HG03196 (cell line): ENCODE results near the gene UBE2S.

Experiments
- ATAC-seq: cut with Tn5 transposase; IDR thresholded peaks from one replicate; pipeline ENCODE4 v1.9.1; 2021; ENCODE audit not compliant: unreplicated experiment

The UBE2S gene

DNA sequence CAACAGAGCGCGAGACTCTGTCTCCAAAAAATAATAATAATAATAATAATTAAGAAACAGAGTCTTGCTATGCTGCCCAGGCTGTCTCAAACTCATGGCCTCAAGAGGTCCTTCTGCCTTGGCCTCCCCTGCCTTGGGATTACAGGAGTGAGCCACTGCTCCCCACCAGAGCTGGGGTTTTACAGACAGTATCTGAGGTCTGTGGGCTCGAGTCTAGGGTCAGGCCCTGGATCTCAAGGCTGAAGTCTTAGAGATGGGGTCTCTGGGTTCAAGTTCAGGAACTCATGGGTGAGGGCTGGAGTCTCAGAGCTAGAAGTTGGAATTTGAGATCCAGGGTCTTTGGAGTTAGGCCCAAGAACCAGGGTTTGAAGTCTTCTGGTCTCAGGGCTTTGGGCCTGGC is 40.8 kb downstream of the UBE2S start:
- ATAC-seq, result no peak

DNA sequence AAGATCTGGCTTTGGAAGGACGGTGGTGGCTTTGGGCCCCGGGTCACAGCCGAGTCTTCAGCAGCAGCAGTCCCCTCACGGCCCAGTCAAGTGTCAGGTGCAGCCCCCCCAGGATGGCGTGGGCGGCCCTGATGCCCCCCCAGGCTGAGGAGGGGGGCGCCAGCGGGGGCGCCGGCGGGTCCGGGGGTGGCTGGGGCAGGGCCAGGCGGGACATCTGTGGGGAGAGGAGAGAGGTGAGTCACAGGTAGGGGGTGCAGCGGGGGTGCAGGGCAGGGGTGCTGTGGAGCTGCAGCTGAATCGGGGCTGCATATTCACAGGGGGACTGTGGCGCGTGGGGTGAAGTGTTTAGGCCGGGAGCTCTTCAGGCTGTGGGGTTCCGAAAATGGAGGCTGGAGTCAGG is 41.6 kb downstream of the UBE2S start:
- ATAC-seq, result no peak

- ATAC-seq, result no peak
These were observed 42.3 kb downstream of the UBE2S start for GRCh38 chr19:55365245-55365644.

DNA sequence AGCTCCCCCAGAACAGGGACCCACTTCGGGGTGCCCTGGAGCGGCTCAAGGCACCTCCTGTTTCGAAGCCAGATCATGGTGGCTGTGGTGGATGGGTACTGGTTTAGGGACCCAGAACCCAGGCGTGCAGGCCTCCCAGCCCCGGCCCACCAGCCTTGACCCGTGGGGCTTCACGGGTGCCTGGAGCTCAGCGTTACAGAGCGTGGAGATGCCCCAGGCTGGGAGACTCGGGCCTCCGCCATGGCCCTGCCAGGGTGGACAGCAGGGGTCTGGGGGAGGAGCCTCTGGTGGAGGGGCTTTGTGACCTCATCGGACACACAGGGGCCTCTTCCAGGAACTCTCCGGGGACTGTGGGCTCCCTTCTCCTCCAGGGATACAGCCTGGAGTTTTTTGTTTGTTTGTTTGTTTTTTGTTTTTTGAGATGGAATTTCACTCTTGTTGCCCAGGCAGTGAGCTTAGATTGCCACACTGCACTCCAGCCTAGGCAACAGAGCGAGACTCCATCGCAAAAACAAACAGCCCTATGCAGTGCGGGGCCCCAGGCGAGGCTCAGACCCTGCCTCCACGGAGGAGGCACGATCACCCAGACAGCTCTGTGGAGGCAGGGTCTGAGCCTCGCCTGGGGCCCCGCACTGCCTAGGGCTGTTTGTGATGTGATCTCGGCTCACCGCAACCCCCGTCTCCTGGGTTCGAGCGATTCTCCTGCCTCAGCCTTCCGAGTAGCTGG is 44.4 kb downstream of the UBE2S start, which contains the start of gene GARIN5B:
Gene GARIN5B, minus strand, starts transcription at position 271 of the 727 bp plus-strand sequence. Its CDS starts 194 bp downstream, at position 77.
- ATAC-seq, result no peak

GRCh38 chr19:55362174-55362989 is 45.2 kb downstream of the UBE2S start:
- no peak for ATAC-seq

DNA sequence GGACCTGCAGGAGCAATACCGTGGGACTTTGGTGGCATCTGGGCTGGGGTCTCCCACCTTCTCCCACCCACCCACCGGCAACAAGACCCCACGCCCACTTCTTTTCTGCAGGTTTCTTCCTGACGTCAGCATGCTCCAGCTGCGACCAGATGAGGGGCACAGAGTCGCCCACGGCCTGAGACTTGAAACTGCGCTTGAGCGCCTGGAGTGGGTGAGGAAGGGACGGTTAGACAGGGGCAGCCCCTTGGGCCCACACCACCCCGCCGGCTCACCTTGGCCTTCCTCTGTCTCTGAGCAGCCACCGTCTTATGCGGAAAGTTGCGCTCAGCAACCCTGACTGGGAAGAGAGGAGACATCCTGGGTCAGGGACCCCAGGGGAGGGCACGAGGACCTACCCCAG is 46.7 kb downstream of the UBE2S start:
- no peak for ATAC-seq

- no peak for ATAC-seq
These were observed 48.4 kb downstream of the UBE2S start for GRCh38 chr19:55358943-55359908.

GRCh38 chr19:55358493-55358892 is 49.1 kb downstream of the UBE2S start:
- ATAC-seq, result no peak

DNA sequence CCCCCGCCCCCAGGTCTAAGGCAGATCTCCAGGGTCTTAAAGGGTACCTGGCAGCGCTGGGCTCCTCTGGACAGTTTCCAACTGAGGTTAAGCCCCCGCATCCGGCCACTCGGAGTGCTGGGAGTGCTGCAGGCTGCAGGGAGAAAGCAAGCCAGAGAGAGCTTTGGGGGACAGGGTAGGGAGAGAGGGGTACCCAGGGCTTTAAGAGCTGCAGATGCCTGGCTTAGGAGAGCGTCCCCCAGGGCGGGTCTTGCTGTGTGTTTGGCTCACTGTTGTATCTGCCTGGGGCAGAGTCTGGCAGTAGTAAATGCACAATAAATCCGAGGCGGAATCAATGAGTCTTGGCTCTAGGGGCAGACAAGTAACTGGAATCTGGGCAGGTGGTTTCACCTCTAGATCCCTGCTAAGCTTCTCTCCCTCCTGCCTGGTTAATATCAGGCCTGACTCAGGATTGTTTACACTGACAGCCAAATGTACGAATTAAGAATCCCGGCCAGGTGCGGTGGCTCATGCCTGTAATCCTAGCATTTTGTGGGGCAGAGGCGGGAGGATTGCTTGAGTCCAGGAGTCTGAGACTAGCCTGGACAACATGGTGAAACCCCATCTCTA is 52.3 kb downstream of the UBE2S start:
- ATAC-seq, result no peak

- ATAC-seq, result no peak
These were observed 52.8 kb downstream of the UBE2S start, which contains the start of gene COX6B2 for GRCh38 chr19:55354698-55355212. Gene COX6B2 (minus strand): TSS chr19:55354719. CDS start chr19:55354521, 198 bp downstream.

GRCh38 chr19:55353803-55354697 is 53.5 kb downstream of the UBE2S start:
- no peak for ATAC-seq

GRCh38 chr19:55353356-55353802 is 54.2 kb downstream of the UBE2S start:
- no peak for ATAC-seq

GRCh38 chr19:55352549-55353145 is 54.9 kb downstream of the UBE2S start:
- no peak for ATAC-seq

- no peak for ATAC-seq
These were observed 55.5 kb downstream of the UBE2S start for GRCh38 chr19:55352040-55352439.

- no peak for ATAC-seq
These were observed 56.8 kb downstream of the UBE2S start for GRCh38 chr19:55350620-55351315.
